Activated T-cell treated with anti-CD3 and anti-CD28 coated beads for 4 hours (primary cell): ENCODE measurements around the gene CR1.
"Not testable (repeated sequence)": the region's sequence is repeated elsewhere in the genome, so short reads cannot be mapped to it uniquely, and the experiment has no call there.

Source experiments
- DNase-seq: peaks from one replicate; pipeline ENCODE4 v3.0.0-alpha.2; 2020

Gene CR1

GRCh38 chr1:207682872-207683434, 187.0 kb downstream of the CR1 start:
- not testable (repeated sequence) for DNase-seq

GRCh38 chr1:207690551-207690950, 194.6 kb downstream of the CR1 start:
- DNase-seq, result not testable (repeated sequence)

GRCh38 chr1:207691010-207691409, 195.1 kb downstream of the CR1 start:
- no peak for DNase-seq
